Activated naive CD8-positive, alpha-beta T cell treated with anti-CD3 and anti-CD28 coated beads, Interleukin-2, amount 50 U/mL, for 16 hours (primary cell): ENCODE results near the gene ENPP3.

Source experiments
- DNase-seq: peaks from one replicate; pipeline ENCODE4 v3.0.0-alpha.2; 2020; ENCODE audit warnings: low read depth, low spot score

The ENPP3 gene

DNA sequence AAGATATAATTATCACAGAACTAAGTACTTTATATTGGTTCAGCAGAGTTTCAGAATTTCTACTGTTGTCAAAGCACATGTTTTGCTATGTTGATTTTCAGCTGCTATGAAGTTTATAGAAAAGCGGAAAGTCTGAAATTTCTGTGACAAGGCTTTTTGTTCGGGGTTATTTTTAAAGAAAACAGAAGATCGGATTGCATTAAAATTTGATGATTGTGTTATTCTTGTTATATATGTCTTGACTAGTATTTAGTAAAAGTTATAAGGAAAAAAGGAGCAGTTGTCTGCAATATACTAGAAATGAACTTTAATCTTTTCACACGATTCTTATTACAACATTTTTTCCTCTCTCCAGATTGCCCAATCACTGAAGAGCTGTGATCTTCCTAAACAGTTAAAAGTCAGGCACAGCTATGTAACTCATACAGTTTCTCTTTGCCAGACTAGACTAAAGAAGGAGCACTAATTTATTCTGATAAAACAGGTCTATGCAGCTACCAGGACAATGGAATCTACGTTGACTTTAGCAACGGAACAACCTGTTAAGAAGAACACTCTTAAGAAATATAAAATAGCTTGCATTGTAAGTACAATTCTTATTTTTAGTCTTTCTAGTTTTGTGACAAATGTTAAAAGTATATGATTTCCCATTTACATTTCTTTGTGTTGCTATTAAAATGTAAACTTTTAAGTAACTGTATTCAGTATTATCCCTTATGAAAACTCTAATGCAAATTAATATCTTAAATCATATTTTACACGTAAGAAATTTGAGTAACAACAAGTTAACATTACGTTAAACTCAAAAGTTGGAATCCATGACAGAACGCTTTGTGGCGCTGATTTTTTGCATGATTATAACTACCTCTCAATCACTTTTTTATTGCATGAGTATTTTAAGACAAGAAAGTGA is at the start of gene ENPP3:
Gene ENPP3, plus strand, starts transcription at position 423 of the 913 bp plus-strand sequence. Its CDS starts 83 bp downstream, at position 506.
- no peak for DNase-seq

DNA sequence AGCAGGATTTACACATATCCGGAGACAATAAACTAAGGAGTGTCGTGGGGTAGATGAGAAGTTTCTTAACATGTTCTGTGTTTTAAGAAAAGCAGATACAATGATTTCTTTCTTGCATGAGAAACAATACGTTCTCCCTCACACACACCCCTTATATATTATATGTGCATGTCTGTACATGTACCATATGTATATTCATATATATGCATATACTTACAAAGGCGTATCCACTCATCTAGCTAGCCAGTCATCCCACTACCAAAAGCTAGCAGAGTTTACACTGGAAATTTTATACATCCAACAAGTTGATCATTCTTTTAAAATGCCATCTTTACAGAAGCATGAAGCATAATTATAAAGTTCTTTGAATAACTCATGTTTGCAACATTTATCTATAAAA is 49.2 kb upstream of the ENPP3 start:
- no peak for DNase-seq

GRCh38 chr6:131588643-131589042 is 48.5 kb upstream of the ENPP3 start:
- DNase-seq = no peak

- no peak for DNase-seq
Observed at GRCh38 chr6:131592935-131593334, 44.2 kb upstream of the ENPP3 start.

GRCh38 chr6:131594074-131594473 is 43.0 kb upstream of the ENPP3 start:
- DNase-seq = no peak

- DNase-seq = no peak
Observed at GRCh38 chr6:131597446-131597845, 39.7 kb upstream of the ENPP3 start.

DNA sequence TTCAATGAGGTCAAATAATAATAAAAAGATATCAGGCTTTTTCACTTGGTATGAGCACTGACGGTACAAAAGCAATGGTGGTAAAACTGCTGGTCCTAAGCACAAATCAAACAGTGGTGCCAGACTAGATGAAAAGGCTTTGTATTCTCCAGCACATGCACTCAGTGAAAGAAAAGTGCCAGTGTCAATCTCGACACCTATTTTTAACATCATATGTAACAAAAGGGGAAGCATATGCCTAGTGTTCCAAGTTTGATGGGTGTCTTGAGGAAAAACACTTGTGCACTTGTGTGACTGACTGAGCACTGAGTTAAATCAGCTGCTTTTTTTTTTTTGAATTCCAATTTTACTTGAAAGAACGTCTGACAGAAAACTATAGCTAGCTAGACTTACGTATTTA is 36.4 kb upstream of the ENPP3 start:
- no peak for DNase-seq

- DNase-seq = no peak
Observed at GRCh38 chr6:131602781-131603312, 34.3 kb upstream of the ENPP3 start.

GRCh38 chr6:131613296-131613925 is 23.7 kb upstream of the ENPP3 start:
- no peak for DNase-seq

DNA sequence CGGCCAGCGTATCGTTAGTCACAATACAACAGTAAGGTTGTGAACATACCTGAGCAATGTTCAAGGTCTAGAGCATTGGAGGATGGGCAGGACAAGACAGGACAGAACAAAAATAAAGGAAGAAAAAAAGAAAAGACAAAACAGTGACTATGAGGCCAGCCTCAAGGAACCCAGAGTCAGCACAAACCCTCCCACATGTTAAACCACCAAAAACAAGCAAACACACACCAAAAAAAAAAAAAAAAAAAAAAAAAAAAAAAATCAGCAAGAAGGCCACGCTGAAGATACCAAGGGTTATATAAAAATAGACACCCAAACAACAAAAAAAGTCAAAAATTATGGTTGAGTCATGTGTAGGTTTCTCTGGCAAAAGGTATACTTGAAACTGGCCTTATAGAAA is 21.8 kb upstream of the ENPP3 start:
- no peak for DNase-seq

- DNase-seq = peak; percentile 93
Observed at GRCh38 chr6:131627724-131628682, 9.1 kb upstream of the ENPP3 start, which contains the start of gene MED23. Gene MED23, minus strand, starts transcription at chr6:131628242. Its CDS starts 193 bp downstream, at chr6:131628049.

DNA sequence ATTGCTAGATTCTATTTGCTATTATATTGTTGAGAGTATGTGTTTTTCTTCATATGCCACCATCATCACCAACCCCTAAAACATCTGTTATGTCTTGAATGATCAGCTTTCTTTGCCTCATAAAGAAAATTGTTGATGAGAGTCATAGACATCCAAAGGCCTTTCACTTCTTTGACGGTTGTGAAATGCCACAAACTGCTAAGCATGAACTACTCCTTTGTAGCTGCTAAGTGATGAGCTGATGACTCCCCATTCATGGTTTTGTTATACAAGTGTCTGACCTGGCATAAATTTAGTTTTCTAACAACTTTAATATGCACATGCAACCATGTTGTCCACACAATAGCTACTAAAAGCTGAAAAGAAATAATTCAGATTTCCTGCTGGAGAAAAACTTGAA is 8.4 kb upstream of the ENPP3 start:
- no peak for DNase-seq

DNA sequence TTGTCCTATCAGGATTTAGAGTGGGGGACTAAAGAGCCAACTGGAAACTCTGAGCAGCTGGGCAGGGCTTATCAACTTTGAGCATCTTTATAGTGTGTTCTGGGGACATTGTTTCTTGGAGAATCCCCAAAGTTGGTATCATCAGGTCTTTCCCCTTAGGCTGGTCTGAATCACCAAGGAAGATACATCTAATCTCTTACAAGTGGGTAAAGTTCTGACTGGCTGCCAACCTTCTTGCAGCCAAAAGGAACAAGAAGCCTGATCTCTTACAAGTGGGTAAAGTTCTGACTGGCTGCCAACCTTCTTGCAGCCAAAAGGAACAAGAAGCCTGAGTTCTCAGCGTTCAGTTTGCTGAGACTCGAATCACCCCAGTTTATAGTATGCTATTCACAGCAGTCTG is 7.5 kb upstream of the ENPP3 start:
- no peak for DNase-seq

GRCh38 chr6:131631625-131632289 is 5.3 kb upstream of the ENPP3 start:
- no peak for DNase-seq

- DNase-seq = no peak
Observed at GRCh38 chr6:131635384-131636340, 1.4 kb upstream of the ENPP3 start.

DNA sequence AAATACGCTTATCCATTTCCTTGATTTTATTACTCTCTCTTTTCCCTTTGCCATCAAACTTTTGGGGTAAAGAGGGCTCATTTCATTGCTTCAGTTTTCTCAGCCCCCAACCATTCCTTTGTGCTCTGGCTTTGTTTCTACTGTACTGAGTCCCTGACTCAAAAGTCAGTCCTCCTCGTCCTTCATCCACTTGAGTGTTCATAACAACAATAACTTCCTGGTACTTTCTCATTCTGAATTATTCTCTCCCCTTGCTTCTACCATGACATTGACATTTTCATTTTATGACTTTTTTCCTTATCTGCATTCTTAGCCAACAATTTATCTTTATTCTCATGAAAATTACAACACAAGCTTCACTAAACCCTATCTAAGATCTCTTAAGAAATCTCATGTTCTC is 911 bp downstream of the ENPP3 start:
- no peak for DNase-seq

DNA sequence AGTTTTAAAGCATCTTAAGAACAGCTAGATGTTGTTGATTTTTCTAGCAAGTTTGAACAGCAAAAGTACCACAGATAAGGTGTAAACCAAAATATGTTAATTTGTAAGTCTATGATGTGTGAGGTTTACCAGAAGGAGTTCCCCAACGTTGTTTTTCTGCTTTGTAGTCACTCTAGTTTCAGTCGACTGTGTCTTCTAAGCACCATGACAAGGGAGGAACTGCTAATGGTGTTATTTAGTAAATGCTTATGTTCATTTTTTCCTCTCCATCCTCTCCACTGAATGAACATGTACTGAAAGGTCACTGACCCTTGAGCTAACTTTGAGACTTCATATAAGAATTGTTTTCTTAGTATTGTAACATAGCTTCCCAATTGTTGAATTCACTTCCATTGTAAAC is 3.0 kb downstream of the ENPP3 start:
- no peak for DNase-seq

GRCh38 chr6:131640576-131640975 is 3.5 kb downstream of the ENPP3 start:
- DNase-seq = no peak

- no peak for DNase-seq
Observed at GRCh38 chr6:131641554-131641953, 4.5 kb downstream of the ENPP3 start.

DNA sequence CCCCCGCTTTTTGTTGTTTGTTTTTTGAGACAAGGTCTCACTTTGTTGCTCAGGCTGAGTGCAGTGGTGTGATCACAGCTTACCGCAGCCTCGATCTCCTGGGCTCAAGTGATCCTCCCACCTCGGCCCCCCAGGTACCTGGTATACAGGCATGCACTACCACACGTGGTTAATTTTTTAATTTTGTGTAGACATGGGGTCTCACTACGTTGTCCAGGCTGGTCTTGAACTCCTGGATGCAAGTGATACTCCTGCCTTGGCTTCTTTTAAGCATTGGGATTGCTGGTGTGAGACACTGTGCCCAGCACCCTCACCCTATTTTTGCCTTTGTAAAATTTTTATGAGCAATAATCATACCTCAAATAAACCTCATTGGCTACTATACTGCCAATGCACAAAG is 5.5 kb downstream of the ENPP3 start:
- DNase-seq = no peak
